Brain microvascular endothelial cell (primary cell): ENCODE data around the gene RBAK.
"Not testable (repeated sequence)": the region's sequence is repeated elsewhere in the genome, so short reads cannot be mapped to it uniquely, and the experiment has no call there.

ENCODE experiments used
- DNase-seq: peaks from one replicate; pipeline ENCODE4 v3.0.0-alpha.2; 2020
- H3K27ac ChIP-seq: fragments of 250-450 bp; sonication (Bioruptor Pico); 2 replicates; pipeline ENCODE4 v1.5.1; 2020; ENCODE audit warnings: mild to moderate bottlenecking, moderate library complexity
- H3K27me3 ChIP-seq: fragments of 250-450 bp; sonication (Bioruptor Pico); replicated peaks from 2 replicates; pipeline ENCODE4 v1.5.1; 2020; ENCODE audit warnings: mild to moderate bottlenecking
- H3K36me3 ChIP-seq: fragments of 250-450 bp; sonication (Bioruptor Pico); replicated peaks from 2 replicates; pipeline ENCODE4 v1.5.1; 2020; ENCODE audit warnings: mild to moderate bottlenecking
- H3K4me3 ChIP-seq: 2 replicates; pipeline ENCODE4 v1.5.1; 2011; ENCODE audit warnings: low read depth, mild to moderate bottlenecking, control low read depth, low read length, moderate library complexity
- CTCF ChIP-seq: IDR thresholded peaks from 2 replicates; pipeline ENCODE4 v1.5.1; 2011; ENCODE audit warnings: low read depth, mild to moderate bottlenecking, moderate library complexity, low read length, control low read depth, inconsistent platforms; ENCODE audit errors: missing control alignments
- in situ Hi-C: cut with HindIII; loops from 2 replicates; pipeline ENCODE4 v1.10.0; 2017; ENCODE audit warnings: low sequenced_read_pairs, low pct_ligation_motif_present

The RBAK gene

GRCh38 chr7:5086256-5086655, 40.6 kb downstream of the RBAK start:
- Histone ChIP-seq H3K36me3 (no peaks in the 10 kb centered on the region), H3K27me3 (no peaks in the 10 kb centered on the region), H3K27ac (no peak overlapping the region), H3K4me3 (no peak overlapping the region)
- in situ Hi-C loops = no loop called here
- DNase-seq = no peak
- TF ChIP-seq CTCF = no peak

- H3K27me3 ChIP-seq, in situ Hi-C loops, H3K4me3 ChIP-seq, H3K36me3 ChIP-seq, H3K27ac ChIP-seq, DNase-seq: not testable (repeated sequence)
These were observed 42.7 kb downstream of the RBAK start for GRCh38 chr7:5088228-5088833.

GRCh38 chr7:5088906-5089305, 43.2 kb downstream of the RBAK start:
- Histone ChIP-seq H3K27me3 (no peaks in the 10 kb centered on the region), H3K4me3 (no peak overlapping the region), H3K27ac (no peak overlapping the region), H3K36me3 (no peaks in the 10 kb centered on the region)
- in situ Hi-C loops = no loop called here
- no peak for TF ChIP-seq CTCF
- DNase-seq = no peak

GRCh38 chr7:5093948-5094347, 48.3 kb downstream of the RBAK start:
- Histone ChIP-seq H3K36me3 (no peaks in the 10 kb centered on the region), H3K4me3 (no peak overlapping the region), H3K27ac (no peak overlapping the region), H3K27me3 (no peaks in the 10 kb centered on the region)
- TF ChIP-seq CTCF = no peak
- in situ Hi-C loops = no loop called here
- DNase-seq = no peak

GRCh38 chr7:5094641-5095040, 49.0 kb downstream of the RBAK start:
- Histone ChIP-seq H3K4me3 (no peak overlapping the region), H3K27me3 (no peaks in the 10 kb centered on the region), H3K27ac (no peak overlapping the region), H3K36me3 (no peaks in the 10 kb centered on the region)
- TF ChIP-seq CTCF = no peak
- in situ Hi-C loops = no loop called here
- DNase-seq = no peak

- no peak for TF ChIP-seq CTCF
- in situ Hi-C loops = no loop called here
- H3K4me3 ChIP-seq = no peak overlapping the region
These were observed 70.7 kb downstream of the RBAK start for GRCh38 chr7:5116359-5116758.

More at GRCh38 chr7:5116359-5116758, 70.7 kb downstream of the RBAK start:
- Histone ChIP-seq H3K27me3 (no peaks in the 10 kb centered on the region), H3K27ac (no peak overlapping the region), H3K36me3 (no peaks in the 10 kb centered on the region)
- no peak for DNase-seq
